Upper lobe of right lung (tissue), 1 donor: ENCODE data around the gene UNG. TPM values are rescaled to one million over a fixed set of nuclear protein-coding genes. Genes with fewer than 3 reads are reported as not detected.

Experiments used
- ATAC-seq: fragments of 200-7000 bp; cut with Tn5 transposase; one replicate; pipeline ENCODE4 v1.9.1; 2020; ENCODE audit warnings: mild to moderate bottlenecking, moderate library complexity
- DNase-seq: peaks from one replicate; pipeline ENCODE4 v3.0.0-alpha.2; 2020
- H3K27ac ChIP-seq: fragments of 200-600 bp; one replicate; pipeline ENCODE4 v1.8.0; 2022
- H3K27me3 ChIP-seq: fragments of 200-600 bp; one replicate; pipeline ENCODE4 v1.8.0; 2022; ENCODE audit warnings: mild to moderate bottlenecking
- H3K36me3 ChIP-seq: fragments of 200-600 bp; one replicate; pipeline ENCODE4 v1.8.0; 2022
- H3K4me1 ChIP-seq: fragments of 200-600 bp; one replicate; pipeline ENCODE4 v1.8.0; 2022
- H3K4me3 ChIP-seq: fragments of 200-600 bp; one replicate; pipeline ENCODE4 v1.8.0; 2022; ENCODE audit warnings: mild to moderate bottlenecking
- H3K9me3 ChIP-seq: fragments of 200-600 bp; one replicate; pipeline ENCODE4 v1.8.0; 2022
- intact Hi-C: fragments of 100-400 bp; cut with DNase I; formaldehyde crosslinking; loops from one replicate; pipeline ENCODE4 v1.11.0; 2022
- total RNA-seq: library from RNA; stranded (reverse); fragmentation: NEBNext Ultra II Directional; extraction: Animal tissue kit (Norgen Biotek cat#: 25700); gene quantifications from one replicate; pipeline ENCODE4 v1.2.1, GENCODE V29; 2021
- TF ChIP-seq, protein P1 (sequence below): fragments of 200-600 bp; IDR thresholded peaks from one replicate; pipeline ENCODE4 v1.8.0; 2022; ENCODE audit warnings: antibody characterized with exemption
- donor health status: DM: no; HTN: yes; CAD: no; lungs with severe emphysema.

UNG gene
- total RNA-seq, 1 donor from 2014 or later = 18.2 TPM

GRCh38 chr12:109100741-109101140, 3.3 kb downstream of the UNG start:
- TF ChIP-seq, protein P1, sequence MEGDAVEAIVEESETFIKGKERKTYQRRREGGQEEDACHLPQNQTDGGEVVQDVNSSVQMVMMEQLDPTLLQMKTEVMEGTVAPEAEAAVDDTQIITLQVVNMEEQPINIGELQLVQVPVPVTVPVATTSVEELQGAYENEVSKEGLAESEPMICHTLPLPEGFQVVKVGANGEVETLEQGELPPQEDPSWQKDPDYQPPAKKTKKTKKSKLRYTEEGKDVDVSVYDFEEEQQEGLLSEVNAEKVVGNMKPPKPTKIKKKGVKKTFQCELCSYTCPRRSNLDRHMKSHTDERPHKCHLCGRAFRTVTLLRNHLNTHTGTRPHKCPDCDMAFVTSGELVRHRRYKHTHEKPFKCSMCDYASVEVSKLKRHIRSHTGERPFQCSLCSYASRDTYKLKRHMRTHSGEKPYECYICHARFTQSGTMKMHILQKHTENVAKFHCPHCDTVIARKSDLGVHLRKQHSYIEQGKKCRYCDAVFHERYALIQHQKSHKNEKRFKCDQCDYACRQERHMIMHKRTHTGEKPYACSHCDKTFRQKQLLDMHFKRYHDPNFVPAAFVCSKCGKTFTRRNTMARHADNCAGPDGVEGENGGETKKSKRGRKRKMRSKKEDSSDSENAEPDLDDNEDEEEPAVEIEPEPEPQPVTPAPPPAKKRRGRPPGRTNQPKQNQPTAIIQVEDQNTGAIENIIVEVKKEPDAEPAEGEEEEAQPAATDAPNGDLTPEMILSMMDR = no peak
- intact Hi-C loops = no loop called here
- DNase-seq (no peak), ATAC-seq (no peak)
- no peak overlapping the region for H3K4me3 ChIP-seq
- H3K9me3 ChIP-seq = no peaks in the 10 kb centered on the region
- peaks cover 17% of the 10 kb centered on the region for H3K4me1 ChIP-seq
- H3K27ac ChIP-seq = no peak overlapping the region
- H3K36me3 ChIP-seq = peaks cover 43% of the 10 kb centered on the region
- H3K27me3 ChIP-seq = no peaks in the 10 kb centered on the region

DNA sequence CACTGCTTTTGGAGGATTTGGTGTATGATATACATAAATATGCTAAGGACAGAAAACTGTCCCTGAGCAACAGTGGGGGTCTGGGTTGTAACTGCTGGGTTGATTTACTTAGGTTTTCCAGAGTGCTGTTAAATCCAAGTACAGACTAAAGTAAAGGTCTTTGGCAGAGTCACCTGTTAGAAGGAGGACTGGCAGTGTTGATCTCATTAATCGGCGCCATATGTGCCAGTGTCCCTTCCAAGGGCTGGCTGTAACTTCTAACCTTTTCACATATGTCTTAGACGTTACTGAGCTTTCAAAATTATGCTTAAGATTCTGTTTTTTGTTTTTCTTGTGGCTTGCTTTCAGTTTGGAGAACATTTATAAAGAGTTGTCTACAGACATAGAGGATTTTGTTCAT, 5.1 kb downstream of the UNG start:
- peaks cover 54% of the 10 kb centered on the region for H3K36me3 ChIP-seq
- H3K4me1 ChIP-seq = peaks cover 14% of the 10 kb centered on the region
- ATAC-seq = no peak
- no peak overlapping the region for H3K4me3 ChIP-seq
- intact Hi-C loops = no loop called here
- TF ChIP-seq, protein P1 = no peak
- H3K9me3 ChIP-seq = no peaks in the 10 kb centered on the region
- DNase-seq = no peak
- no peak overlapping the region for H3K27ac ChIP-seq
- H3K27me3 ChIP-seq = no peaks in the 10 kb centered on the region

DNA sequence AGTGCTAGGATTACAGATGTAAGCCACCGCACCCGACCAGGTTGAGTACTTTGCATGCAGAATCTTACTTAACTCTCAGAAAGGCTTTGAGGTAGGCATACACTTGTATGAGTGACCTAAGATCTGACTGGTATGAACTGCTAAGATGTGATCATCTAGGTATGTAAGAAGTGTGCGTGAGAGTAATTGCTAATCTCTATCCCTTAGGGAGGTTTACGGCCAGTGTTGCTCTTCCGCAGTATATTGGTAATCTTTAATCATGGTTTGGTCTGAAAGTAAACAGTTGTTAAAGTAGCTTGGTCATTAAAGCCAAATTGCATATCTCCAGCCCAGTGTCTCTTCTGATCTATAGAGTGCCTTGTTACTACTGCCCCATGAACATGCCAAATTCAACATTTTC, 7.8 kb downstream of the UNG start:
- no peak for ATAC-seq
- no peaks in the 10 kb centered on the region for H3K9me3 ChIP-seq
- H3K27ac ChIP-seq = no peak overlapping the region
- no peaks in the 10 kb centered on the region for H3K27me3 ChIP-seq
- TF ChIP-seq, protein P1 = no peak
- no peak for DNase-seq
- intact Hi-C loops = no loop called here
- no peak overlapping the region for H3K4me3 ChIP-seq
- peaks cover 58% of the 10 kb centered on the region for H3K36me3 ChIP-seq
- peaks cover under 1% of the 10 kb centered on the region for H3K4me1 ChIP-seq

DNA sequence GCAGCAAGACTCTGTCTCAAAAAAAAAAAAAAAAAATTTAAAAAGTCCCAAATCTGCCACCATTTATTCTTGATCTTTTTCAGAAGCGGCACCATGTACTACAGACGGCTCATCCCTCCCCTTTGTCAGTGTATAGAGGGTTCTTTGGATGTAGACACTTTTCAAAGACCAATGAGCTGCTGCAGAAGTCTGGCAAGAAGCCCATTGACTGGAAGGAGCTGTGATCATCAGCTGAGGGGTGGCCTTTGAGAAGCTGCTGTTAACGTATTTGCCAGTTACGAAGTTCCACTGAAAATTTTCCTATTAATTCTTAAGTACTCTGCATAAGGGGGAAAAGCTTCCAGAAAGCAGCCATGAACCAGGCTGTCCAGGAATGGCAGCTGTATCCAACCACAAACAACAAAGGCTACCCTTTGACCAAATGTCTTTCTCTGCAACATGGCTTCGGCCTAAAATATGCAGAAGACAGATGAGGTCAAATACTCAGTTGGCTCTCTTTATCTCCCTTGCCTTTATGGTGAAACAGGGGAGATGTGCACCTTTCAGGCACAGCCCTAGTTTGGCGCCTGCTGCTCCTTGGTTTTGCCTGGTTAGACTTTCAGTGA, 12.5 kb downstream of the UNG start:
- H3K27me3 ChIP-seq = no peaks in the 10 kb centered on the region
- no peak overlapping the region for H3K4me3 ChIP-seq
- H3K36me3 ChIP-seq = peaks cover 24% of the 10 kb centered on the region
- ATAC-seq = no peak
- peak overlapping the region; percentile 92 for H3K27ac ChIP-seq
- H3K4me1 ChIP-seq = peaks cover 32% of the 10 kb centered on the region
- TF ChIP-seq, protein P1 = no peak
- intact Hi-C loops = no loop called here
- H3K9me3 ChIP-seq = no peaks in the 10 kb centered on the region
- no peak for DNase-seq

DNA sequence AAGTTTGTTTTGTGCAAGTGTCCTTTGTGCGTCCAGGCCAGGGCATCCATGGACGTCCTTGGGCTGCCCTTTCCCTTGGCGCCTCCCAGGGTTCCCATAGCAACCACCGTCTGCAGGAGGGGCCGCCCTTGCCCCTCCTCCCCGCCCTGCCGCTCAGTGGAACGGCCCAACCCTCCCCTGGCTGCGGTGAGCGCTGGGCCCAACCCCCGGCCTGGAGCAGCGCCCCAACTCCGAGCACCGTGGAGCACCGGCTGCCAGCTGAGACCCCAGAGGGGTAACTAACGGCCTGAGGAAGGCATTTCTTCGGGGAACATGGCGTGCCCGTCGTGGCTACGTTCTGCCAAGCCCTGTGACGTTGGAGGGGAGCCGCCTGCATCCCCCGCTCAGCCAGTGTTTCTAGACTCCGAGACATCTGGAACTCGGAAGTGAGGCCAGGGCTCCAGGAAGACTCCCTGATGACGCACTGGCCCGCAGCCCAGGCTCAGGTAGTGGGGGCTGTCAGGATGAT, 13.6 kb downstream of the UNG start:
- H3K27me3 ChIP-seq = no peaks in the 10 kb centered on the region
- H3K4me3 ChIP-seq = peak overlapping the region; percentile 61
- H3K9me3 ChIP-seq = no peaks in the 10 kb centered on the region
- peak overlapping the region; percentile 92 for H3K27ac ChIP-seq
- peaks cover 42% of the 10 kb centered on the region for H3K4me1 ChIP-seq
- intact Hi-C loops = no loop called here
- DNase-seq (peak; percentile 94), ATAC-seq (peak; percentile 96)
- TF ChIP-seq, protein P1 = no peak
- H3K36me3 ChIP-seq = peaks cover 12% of the 10 kb centered on the region
